Measurements from ENCODE around the gene TEAD4.

The TEAD4 gene

DNA sequence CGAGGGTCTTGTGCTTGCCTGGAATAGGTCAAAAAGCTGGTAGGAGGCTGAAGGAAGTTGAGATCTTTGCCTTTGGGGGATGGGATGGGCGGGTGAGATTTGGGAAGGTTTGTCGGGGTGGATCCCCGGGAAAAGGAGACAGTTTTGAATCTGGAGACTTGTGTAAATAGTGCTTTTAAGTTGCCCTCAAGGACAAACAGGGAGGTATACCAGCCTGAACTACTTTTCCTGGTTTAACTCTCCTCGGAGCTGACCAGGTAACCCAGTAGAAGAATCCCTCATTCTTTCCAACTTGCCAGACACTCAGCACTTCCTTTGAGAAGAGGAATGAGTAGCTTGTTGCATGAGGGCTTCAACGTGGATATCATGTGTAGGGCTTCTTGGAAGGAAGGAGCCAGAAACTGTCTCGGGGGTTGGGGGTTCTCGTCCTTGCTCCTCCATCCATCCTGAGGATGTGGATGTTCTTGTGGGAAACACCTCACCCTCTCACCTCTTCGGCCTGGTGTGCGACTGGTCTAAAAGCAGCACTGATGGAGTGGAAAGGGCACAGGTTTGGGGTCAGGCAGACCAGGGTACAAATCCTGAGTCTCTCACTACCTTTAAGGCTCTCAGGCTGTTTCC lies 1.9 kb downstream of the TEAD4 start:
- no peak for DNase-seq

DNA sequence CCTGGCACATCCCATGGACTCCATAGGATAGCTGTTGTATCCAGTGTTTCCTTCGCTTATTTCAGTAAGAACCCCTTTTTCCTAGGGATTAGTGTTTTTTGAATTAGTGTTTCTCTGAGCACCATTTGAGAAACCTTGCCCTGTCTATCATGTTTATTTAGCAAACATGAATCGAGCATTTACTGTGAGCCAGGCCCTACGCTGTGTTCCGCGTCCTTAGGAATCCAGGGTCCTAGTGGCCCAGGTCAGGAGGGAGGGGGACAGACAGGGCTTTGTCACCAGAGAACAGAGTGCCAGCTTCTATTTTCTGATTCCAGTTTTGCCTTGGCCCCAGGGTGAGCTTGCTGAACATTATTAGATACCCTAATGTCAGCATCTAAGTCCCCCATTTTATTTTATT lies 2.5 kb downstream of the TEAD4 start:
- DNase-seq: no peak

DNA sequence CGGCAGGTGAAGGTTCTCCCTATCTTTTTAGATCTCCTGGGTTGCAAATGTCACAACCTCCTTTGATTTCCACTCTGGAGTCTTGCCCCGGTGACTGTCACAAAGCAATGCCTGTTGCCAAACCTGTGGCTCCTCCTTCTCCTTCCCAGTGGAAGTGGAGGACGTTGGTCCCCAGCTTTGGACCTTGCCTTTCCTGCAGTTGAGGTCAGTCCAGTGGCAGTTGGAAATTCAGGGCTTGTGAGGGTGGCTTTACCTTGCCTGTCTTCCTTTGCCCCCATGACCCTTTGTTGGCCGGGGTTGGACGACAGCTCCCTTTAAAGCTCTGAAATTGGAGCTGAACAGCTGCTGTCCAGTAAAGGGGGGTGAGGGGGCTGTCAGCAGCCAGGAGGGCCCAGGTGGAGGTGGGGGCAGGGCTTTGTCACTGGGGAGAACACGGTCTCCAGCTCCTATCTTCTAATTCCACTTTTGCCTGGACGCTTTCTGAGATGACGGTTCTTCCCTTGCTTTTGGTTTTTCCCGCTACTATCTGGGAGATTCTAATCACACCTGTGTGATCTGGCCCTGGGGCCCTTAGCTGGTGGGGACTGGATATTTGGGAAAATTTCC lies 4.1 kb downstream of the TEAD4 start:
- no peak for DNase-seq

DNA sequence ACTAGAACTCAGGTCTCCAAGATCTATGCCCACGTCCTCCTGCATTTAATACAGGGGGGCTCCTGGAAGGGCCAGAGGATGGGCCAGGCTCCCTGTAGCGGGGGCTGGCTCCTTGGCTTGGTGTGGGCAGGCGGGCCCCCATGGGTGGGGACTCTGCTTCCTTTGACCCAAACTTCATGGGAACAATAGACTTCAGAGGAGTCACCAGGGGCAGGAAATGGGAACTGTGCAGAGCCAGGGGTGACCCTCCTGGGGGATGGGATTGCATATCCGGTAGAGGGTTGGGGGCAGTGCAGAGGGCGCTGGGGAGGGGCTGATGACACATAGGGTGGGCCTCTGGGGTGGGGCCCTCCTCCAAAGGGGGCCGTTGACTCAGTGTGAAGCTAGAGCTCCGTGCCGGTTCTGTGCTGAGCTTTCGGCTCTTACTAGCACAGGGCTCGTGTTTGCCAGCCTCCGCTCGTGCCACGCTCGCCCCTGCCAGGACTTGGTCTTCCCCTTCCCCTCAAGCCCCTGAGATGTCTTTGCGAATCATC lies 4.6 kb downstream of the TEAD4 start:
- no peak for DNase-seq

DNA sequence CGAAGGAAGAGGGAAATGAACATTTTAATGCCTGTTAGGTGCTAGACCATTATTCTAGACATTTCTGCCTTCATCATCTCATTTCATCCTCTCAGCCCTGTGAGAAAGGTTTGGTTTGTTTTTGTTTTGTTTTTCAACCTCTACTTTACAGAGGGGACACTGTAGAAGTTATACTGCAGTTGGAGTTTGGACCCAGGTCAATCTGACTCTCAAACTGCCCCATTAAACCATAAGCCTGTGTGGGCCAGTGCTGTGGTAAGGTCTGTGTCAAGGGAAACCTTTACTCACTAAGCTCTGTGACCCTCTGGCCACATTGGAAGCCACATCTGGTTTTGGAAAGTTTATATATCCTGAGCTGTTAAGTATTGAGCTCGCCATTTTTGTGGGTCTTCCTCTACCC lies 8.5 kb downstream of the TEAD4 start:
- DNase-seq: no peak

DNA sequence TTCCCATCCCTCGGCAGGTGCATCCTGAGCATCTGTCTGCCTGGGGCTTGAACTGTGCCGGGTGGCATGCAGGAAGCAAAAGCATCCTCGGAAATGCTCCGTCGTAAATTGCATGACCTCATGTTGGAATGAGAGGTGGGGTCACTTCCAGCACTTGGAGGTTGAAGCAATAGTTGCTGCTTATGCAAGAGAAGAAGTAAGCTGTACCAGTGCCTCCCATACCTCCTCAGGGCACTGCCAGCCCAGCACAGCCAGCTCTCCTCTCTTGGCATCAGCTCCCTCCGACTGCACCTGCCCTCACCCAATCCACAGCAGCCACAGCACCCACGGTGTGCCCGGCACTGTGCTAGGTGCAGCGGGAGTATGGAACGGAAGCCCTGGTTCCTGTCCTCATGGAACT lies 11.5 kb downstream of the TEAD4 start:
- no peak for DNase-seq

DNA sequence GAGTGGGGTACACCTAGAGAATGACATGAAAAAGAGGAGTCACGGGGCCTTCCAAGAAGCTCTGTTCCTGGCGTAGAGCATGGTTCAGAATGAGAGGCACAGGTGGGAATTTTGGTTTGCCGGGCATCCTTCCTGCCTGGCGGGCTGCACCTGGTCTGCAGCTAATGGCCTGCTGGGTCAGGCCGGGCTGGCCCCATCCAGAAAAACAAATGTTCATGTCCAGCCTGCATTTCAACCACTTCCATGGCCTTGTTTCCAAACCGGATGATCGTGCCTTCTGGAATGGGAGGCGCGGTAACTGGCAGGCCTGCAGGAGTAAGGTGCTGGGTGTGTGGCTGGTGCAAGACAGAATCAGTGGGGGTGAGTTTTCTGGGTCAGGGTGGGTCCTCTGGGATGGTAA lies 14.4 kb downstream of the TEAD4 start:
- DNase-seq: no peak

DNA sequence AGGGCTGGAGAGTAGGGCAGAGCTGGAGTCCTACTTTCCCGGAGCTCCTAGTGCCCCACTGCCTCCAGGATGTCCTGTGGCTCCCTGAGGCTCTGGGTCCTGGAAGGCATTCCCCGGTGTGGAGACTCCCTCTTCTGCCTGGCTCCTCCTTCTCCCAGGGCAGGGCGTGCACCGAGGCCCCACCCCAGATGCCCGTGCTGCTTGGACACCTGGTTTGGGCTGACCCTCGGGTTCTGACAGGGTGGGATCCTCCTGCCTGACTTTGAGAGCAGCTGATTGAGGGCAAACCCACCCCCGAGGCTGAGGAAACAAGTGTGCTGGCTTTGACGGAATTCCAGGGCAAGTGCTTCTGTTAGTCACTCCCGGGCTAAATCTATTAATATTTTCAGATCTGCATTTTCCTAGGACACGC lies 15.4 kb downstream of the TEAD4 start:
- DNase-seq: no peak

DNA sequence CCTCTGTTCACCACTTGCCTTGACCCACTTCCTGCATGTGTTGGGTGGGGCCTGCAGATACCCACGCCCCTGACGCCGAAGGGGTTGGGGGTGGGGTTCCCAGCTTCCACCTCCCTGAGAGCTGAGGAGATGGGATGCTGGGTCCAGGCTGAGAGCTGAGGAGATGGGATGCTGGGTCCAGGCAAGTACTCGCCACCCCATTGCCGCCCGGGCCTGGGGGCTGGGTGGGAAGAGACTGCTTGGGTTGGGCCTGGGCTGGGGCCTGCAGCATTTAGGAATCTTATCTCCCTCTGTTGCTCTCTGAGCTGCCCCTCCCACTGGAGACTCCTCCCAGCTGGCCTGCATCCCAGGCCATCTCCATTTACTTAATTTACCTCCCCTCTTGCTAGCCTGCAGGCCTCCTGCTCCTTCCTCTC lies 17.4 kb downstream of the TEAD4 start:
- no peak for DNase-seq

DNA sequence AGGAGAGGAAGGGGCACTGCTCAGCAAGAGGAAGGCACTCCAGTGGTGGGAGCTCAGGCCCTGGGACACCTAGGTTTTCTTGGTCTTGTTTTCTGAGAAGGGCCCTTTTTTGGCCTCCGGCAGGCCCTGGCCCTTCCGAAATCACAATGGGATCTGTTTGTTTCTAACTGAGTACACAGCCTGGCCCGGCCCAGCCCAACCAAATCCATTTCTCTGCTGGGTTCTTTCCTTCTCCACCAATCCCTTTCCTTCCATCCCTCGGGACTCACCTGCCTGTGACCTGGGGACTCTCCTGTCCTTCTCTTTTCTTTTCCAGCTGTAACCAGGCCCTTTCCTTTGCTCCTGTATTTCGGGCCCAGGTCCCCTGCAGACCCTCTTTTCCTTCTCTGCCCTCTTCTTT lies 18.6 kb downstream of the TEAD4 start:
- no peak for DNase-seq

DNA sequence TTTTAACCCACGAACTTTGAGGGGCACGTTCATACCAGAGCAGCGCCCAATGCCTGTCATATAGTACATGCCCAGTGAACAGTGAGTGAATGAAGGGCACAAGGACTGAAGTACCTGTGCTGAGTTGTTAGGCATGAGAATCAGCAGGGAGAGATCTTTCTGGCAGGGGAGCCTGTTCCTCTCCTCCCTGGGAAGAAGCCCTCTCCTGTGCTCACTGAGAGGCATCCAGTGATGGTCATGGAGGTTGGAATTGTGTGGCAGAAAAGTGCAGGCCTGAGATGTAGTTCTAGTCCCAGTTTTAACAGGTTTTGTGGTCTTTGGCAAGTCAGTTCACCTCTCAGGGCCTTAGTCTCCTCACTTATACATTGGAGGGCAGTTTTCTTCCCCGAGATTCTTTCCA lies 20.6 kb downstream of the TEAD4 start:
- no peak for DNase-seq

DNA sequence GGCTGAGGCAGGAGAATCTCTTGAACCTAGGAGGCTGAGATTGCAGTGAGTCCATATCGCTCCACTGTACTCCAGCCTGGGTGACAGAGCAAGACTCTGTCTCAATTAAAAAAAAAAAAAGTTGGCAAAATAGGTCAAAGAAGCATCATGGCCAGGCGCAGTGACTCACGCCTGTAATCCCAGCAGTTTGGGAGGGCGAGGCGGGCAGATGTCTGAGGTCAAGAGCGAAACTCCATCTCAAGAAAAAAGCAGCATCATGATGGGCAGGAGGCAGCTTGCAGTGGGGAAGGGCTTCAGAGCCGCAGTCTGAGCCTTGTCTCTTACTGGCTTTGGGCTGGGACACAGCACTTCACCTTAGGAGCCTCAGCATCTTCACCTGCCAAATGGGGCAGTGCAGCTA lies 21.4 kb downstream of the TEAD4 start:
- no peak for DNase-seq

DNA sequence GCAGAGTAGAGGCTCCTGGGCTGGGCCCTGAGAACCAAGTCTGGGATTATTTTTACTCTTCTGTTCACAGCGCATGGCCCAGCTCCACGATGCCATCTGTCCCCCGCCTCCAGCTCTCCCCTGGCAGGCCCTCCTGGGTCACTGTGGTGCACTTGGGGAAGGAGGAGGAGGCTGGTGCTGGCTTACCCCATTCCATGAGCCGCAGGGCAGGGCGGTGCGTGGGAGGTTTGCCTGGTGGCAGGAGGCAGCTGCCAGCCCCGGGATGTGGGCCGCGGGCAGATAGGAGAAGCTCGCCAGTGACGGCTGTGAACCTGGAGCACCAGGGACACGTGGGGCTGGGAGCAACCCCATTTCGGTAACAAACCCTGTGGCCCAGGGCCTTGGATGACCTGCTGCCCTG lies 23.2 kb downstream of the TEAD4 start:
- DNase-seq: no peak

DNA sequence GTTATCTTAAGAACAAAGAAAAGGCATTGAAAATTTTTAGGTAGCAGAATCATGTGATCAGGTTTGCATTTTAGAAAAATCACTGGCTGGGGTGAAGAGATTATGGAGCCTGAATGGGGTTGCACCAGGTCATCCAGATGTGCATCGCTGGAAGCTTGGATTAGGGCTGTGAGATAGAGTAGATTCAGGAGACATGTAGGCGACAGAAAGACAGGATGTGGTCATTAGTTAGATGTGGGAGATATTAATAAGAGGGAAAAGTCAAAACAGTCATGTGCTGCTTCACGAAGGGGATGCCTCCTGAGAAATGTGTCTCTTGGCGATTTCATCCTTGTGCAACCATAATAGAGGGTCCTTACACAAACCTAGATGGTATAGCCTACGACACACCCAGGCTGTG lies 25.1 kb downstream of the TEAD4 start:
- no peak for DNase-seq

DNA sequence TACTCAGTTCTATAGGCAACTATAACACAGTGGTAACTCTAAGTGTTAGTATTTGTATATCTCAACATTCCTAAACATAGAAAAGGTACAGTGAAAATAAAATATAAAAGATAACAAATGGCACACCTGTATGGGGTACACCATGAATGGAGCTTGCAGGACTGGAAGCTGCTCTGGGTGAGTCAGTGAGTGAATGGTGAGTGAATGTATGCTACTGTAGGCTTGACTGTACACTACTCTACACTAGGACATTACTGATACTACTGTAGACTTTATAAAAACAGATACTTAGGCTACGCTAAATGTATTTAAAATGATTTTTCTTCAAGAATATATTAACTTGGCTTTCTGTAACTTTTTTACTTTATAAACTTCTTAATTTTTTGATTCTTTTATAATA lies 25.5 kb downstream of the TEAD4 start:
- DNase-seq: no peak

DNA sequence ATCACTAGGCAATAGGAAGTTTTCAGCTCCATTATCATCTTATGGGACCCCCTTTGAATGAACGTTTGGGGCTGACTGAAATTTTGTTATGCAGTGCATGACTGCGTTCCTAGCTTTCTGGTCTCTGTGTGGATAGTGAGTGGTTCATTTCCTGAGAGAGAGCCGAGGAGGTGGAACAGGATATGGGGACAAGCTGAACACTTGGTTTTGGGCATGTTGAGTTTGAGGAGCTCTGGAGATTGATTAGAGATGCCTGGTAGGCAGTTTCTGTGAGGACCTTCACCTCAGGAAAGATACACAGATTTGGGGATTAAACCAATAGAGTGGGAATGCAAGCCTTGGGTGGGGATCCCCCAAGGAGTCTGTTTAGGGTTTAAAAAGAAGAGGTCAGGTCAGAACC lies 27.7 kb downstream of the TEAD4 start:
- no peak for DNase-seq

DNA sequence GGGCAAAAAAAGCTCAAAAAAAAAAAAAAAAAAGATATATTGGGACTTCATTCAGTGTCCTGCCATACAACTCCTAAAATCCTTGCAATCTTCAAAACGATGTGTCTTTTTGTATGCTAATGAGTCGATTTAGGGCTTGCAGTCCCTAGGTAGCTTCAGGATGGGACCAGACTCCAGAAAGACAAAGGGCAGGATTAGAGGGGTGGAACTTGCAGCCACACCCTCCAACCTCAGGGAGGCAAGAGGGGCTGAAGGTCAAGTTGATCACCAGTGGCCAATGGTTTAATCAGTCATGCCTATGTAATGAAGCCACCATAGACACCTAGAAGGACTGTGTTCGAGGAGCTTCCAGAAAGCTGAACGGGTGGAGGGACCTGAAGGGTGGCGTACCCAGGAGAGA lies 29.3 kb downstream of the TEAD4 start:
- DNase-seq: no peak

DNA sequence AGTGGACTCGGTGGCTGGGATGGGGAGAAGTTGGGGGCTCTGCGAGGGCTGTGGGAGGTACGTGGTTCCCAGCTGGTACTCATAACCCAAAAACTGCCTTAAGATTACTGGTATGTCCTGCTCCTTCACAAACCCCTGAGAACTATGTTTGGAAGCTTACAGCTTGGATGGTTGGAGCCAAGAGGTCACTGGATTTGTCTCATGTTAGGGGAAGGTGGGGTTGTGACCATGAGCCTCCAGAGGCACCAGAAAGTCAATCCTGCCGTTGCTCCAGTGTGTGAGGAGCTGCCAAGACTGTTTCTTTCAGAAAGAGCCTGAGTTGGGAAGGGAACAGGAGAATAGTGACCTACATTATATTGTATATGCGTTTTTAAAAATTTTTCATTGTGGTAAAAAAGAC lies 33.5 kb downstream of the TEAD4 start:
- no peak for DNase-seq

DNA sequence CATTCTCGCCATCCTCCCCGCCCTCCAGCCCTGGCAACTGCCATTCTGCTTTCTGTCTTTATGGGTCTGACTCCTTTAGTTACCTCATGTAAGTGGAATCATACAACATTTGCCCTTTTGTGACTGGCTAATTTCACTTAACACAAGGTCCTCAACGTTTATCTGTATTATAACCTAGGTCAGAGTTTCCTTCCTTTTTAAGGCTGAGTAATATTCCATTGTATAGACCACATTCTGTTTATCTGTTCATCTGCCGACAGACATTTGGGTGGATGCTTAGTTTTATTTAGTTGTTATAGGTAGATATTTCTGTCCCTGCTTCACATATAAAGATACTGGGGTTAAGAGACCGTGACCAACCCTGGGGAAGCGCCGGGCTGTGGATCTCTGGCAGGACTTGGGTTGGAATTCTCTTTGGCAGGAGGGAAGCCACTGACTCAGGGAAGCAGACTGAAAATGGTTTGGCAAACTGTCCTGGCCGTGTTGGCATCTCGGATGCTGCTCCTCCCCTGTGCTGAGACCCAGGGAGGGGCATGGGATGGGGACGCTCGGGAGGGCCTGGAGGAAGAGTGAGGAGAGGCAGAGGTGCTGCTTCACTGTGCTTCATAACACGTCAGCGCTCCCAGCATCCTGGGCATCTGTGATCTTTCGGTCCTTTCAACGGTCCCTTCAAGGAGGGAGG lies 38.9 kb downstream of the TEAD4 start:
- no peak for DNase-seq

DNA sequence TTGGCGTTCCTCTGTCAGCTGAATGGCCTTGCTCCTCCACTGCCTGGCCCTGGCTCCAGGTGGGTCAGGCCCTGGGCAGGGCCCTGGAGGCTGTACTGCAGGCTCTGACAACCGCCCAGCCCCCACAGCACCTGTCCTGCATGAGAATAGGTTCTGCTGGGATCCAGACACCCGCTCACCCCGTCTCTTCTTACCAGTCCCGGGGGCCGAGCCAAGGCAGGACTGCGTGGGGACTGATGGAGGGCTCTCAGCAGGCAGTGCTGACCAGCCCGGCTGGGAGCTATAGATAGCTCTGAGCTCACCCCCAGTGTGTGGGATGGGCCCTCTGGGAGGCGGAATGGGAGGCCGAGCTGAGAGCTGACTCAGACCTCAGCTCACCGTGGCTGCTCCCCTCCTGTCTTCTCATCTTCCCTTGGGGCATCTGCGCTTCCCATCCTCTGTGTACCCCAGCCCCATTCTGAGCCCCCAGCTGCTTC lies 39.6 kb downstream of the TEAD4 start:
- no peak for DNase-seq

DNA sequence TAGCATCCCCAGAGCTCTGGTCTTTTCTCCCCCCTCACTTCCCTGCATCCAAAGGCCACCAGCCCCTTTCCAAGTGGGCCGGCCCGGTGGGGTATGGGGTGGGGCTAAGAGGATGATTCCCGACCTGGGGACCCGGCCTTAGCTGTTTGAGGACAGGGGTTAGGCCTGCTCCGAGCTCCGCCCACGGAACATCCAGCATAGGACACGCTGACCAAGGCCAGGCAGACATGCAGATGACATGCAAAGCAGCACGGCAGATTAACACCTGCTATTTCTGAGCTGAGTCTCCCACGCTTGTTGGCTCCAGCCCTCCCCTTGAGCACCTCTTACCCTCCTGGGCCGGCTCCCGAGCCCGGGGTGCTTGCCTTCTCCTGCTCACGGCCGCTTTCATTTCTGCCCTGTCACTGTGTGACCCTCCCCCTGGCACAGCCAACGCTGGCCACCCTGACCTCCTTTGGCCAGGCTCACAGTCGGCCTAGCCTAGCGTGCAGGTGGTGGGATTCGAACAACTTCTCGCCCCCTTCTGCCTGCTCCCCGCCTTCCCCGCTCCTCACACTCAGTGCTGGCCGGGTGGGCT lies 40.2 kb downstream of the TEAD4 start:
- DNase-seq: no peak

DNA sequence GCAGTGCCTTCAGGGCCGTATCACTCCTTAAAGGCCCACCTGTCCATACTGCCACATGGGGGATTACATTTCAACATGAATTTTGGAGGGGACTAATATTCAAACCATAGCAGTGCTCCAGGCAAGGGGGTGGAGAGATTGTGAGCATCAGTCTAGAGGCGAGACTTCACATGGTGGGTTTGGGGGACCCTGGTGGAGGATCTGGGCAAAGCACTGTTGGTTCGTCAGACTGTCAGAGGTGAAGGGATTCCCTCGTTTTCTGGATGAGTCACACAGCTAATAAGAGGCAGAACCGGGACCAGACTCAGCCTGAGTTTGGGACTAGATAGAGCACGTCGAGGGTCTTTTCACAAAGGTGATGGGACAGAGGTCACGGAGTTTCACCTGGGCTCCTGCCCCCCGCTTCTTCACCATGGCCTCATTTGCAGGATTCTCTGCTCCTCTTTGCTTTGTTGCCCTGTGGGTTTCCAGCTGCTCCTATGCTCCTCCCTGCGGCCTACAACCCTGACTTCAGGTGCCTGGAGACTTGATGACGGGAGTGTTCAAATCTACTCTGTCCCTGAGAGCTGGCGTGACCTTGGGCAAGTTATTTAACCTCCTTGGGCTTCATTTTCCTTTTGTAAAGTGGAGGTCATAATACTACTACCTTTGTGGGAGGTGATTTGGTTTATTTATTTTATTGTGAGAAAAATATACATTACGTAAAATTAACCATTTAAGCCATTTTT lies 41.5 kb downstream of the TEAD4 start:
- DNase-seq: no peak

DNA sequence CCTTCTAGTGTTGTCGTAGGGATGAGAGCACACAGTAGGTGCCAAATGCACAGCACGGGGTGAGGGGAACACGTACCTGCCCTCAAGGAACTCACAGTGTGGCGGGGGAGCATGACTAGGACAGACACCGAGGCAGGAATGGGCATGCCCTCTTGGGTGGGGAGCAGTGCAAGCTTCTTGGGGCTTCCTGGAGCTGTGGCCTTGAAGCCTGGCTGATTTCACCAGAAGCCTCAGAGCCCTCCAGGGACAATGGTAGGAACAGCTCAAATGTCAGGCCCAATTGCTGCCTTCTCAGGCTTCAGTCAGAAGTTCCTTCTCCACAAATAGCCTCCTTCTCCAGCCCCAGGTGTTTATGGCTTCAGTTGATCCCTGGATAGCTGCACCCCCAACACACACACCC lies 43.4 kb downstream of the TEAD4 start:
- no peak for DNase-seq

All from CD4-positive, alpha-beta T cell treated with Interleukin-6 for 4 hours (primary cell).